ENCODE measurements around the gene HMGB2. TPM values are rescaled to one million over a fixed set of nuclear protein-coding genes. Genes with fewer than 3 reads are reported as not detected.

The HMGB2 gene
- total and polyA plus RNA-seq, 7 donors, result 12.3 to 30.2 (median 22.2) TPM

DNA sequence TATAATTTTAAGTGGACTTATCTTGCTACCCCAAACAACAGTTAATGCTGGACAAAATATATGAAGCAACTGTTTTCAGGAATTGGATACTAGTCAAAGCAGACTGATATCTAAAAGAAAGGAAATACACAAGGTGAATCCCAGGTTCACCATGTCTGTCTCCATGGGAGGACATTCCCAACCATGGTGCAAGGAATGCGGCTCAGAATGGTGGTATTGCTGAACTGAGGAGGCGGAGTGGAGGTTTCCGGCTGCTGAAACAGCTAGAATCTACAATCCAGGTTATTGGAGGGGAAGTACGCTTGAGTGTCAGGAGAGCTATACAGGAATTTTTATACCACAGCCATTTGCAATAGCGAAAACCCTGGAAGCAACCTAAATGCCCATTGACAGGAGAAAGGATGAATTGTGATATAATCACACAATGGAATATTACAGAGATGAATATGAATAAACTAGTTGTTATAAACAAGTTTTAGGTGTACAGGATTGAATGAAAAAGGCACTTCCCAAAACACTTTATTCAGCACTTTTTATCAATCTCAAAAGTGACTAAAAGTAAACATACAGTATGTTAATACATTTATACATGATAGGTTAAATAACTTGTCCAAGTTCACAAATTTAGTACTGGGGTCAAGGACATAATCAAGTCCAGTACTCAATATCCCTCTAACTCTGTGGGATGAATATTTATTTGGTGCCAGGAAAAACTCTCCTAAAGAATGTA is 9.0 kb downstream of the HMGB2 start:
- H3K36me3 ChIP-seq (ENCODE audit: insufficient read depth in 1 of 2, low read depth in 1 of 2), result peaks cover 0 to 26% of the 10 kb centered on the region in 2 donors
- DNase-seq (no peak), ATAC-seq (no peak)
- no peak overlapping the region for H3K4me3 ChIP-seq
- no peaks in the 10 kb centered on the region for H3K9me3 ChIP-seq
- no peak overlapping the region for H3K27ac ChIP-seq
- no peaks in the 10 kb centered on the region for H3K27me3 ChIP-seq (ENCODE audit: insufficient read depth in 3 of 3, low read length in 2 of 3)
- intact Hi-C loops (cut with DNase I), result no loop called here
- TF ChIP-seq CTCF (IDR thresholded peaks at IDR 0.05), result no peak
- H3K4me1 ChIP-seq, result no peaks in the 10 kb centered on the region
- WGBS, 3 donors, result 94 to 97% (median 96%) methylated on average over 5 of the region's 5 CpGs

- peak in 1 of 4 donors; percentile 19 for ATAC-seq
- intact Hi-C loops (cut with DNase I), result loop anchor here (2.0 to 10.0 kb wide), 3 partner anchors 97 to 178 kb away; no protein-coding TSS in a partner anchor
- peaks cover 0 to 4% of the 10 kb centered on the region in 2 donors for H3K36me3 ChIP-seq (ENCODE audit: insufficient read depth in 1 of 2, low read depth in 1 of 2)
- TF ChIP-seq CTCF (IDR thresholded peaks at IDR 0.05), result no peak
- H3K4me1 ChIP-seq, result no peaks in the 10 kb centered on the region
- H3K27ac ChIP-seq, result no peak overlapping the region
- no peaks in the 10 kb centered on the region for H3K9me3 ChIP-seq
- no peaks in the 10 kb centered on the region for H3K27me3 ChIP-seq (ENCODE audit: insufficient read depth in 3 of 3, low read length in 2 of 3)
- DNase-seq, result no peak
- WGBS, 3 donors, result 91 to 97% (median 95%) methylated on average over 2 of the region's 2 CpGs
- H3K4me3 ChIP-seq, result no peak overlapping the region
Measured at GRCh38 chr4:173319696-173320095, 14.5 kb downstream of the HMGB2 start.

- WGBS, 3 donors, result 9 to 16% (median 10%) methylated on average over 3 of the region's 3 CpGs
- ATAC-seq, result peak; percentile 62 to 88 (median 74)
Measured at GRCh38 chr4:173318648-173319211, 15.4 kb downstream of the HMGB2 start.

GRCh38 chr4:173318240-173318639 is 15.9 kb downstream of the HMGB2 start:
- peaks cover 0 to 4% of the 10 kb centered on the region in 2 donors for H3K36me3 ChIP-seq (ENCODE audit: insufficient read depth in 1 of 2, low read depth in 1 of 2)
- H3K27me3 ChIP-seq (ENCODE audit: insufficient read depth in 3 of 3, low read length in 2 of 3), result no peaks in the 10 kb centered on the region
- no peak for TF ChIP-seq CTCF (IDR thresholded peaks at IDR 0.05)
- ATAC-seq (peak in 1 of 4 donors; percentile 14), DNase-seq (no peak)
- no peaks in the 10 kb centered on the region for H3K9me3 ChIP-seq
- no peaks in the 10 kb centered on the region for H3K4me1 ChIP-seq
- intact Hi-C loops (cut with DNase I), result loop anchor here (2.0 to 10.0 kb wide), 3 partner anchors 99 to 179 kb away; no protein-coding TSS in a partner anchor
- no peak overlapping the region for H3K27ac ChIP-seq
- no peak overlapping the region for H3K4me3 ChIP-seq

More at GRCh38 chr4:173318648-173319211, 15.4 kb downstream of the HMGB2 start:
- Histone ChIP-seq H3K4me3 (no peak overlapping the region), H3K36me3 (ENCODE audit: insufficient read depth in 1 of 2, low read depth in 1 of 2) (peaks cover 0 to 4% of the 10 kb centered on the region in 2 donors), H3K27ac (no peak overlapping the region), H3K9me3 (no peaks in the 10 kb centered on the region), H3K27me3 (ENCODE audit: insufficient read depth in 3 of 3, low read length in 2 of 3) (no peaks in the 10 kb centered on the region), H3K4me1 (no peaks in the 10 kb centered on the region)
- intact Hi-C loops (cut with DNase I), result loop anchor here (2.0 to 10.0 kb wide), 3 partner anchors 98 to 179 kb away; no protein-coding TSS in a partner anchor
- no peak for DNase-seq
- TF ChIP-seq CTCF (IDR thresholded peaks at IDR 0.05), result peak; percentile 66
